GM19035 (cell line): Measurements from ENCODE around the gene THBS3.
"Not testable (repeated sequence)": the region's sequence is repeated elsewhere in the genome, so short reads cannot be mapped to it uniquely, and the experiment has no call there.

Experiments used
- ATAC-seq: cut with Tn5 transposase; IDR thresholded peaks from one replicate; pipeline ENCODE4 v1.9.1; 2021; ENCODE audit not compliant: unreplicated experiment

THBS3 gene

GRCh38 chr1:155207806-155208540 is at the start of gene THBS3:
Gene THBS3, minus strand, starts transcription at chr1:155207897. Its CDS starts 21 bp downstream, at chr1:155207876.
- ATAC-seq: no peak

GRCh38 chr1:155256058-155256852 is 48.6 kb upstream of the THBS3 start:
- ATAC-seq: no peak

- no peak for ATAC-seq
Measured at GRCh38 chr1:155255243-155256007, 47.7 kb upstream of the THBS3 start, which contains the start of gene ENTREP3. Gene ENTREP3, minus strand, starts transcription at chr1:155255483. Its CDS starts 606 bp downstream, at chr1:155254877.

GRCh38 chr1:155254714-155255242 is 47.1 kb upstream of the THBS3 start:
- ATAC-seq: no peak

GRCh38 chr1:155254228-155254713 is 46.6 kb upstream of the THBS3 start:
- ATAC-seq: no peak

- no peak for ATAC-seq
Measured at GRCh38 chr1:155253797-155254196, 46.1 kb upstream of the THBS3 start.

- ATAC-seq: no peak
Measured at GRCh38 chr1:155253208-155253607, 45.5 kb upstream of the THBS3 start.

- ATAC-seq: no peak
Measured at GRCh38 chr1:155251566-155251965, 43.9 kb upstream of the THBS3 start.

- peak; percentile 86 for ATAC-seq
Measured at GRCh38 chr1:155250633-155251449, 43.1 kb upstream of the THBS3 start.

GRCh38 chr1:155250246-155250632 is 42.5 kb upstream of the THBS3 start:
- peak; percentile 5 for ATAC-seq

GRCh38 chr1:155247667-155248553 is 40.2 kb upstream of the THBS3 start:
- ATAC-seq: no peak

GRCh38 chr1:155246796-155247195 is 39.1 kb upstream of the THBS3 start:
- not testable (repeated sequence) for ATAC-seq

GRCh38 chr1:155245163-155245524 is 37.4 kb upstream of the THBS3 start:
- ATAC-seq: no peak

- peak; percentile 91 for ATAC-seq
Measured at GRCh38 chr1:155244368-155245162, 36.9 kb upstream of the THBS3 start.

GRCh38 chr1:155242805-155243358 is 35.2 kb upstream of the THBS3 start:
- ATAC-seq: no peak

- ATAC-seq: no peak
Measured at GRCh38 chr1:155241841-155242264, 34.2 kb upstream of the THBS3 start.

- no peak for ATAC-seq
Measured at GRCh38 chr1:155241069-155241679, 33.5 kb upstream of the THBS3 start.

GRCh38 chr1:155236451-155236850 is 28.8 kb upstream of the THBS3 start:
- no peak for ATAC-seq
